Measurements from ENCODE around the gene ELP1.
"Not testable (repeated sequence)": the region's sequence is repeated elsewhere in the genome, so short reads cannot be mapped to it uniquely, and the experiment has no call there.

ELP1 gene

GRCh38 chr9:108928386-108928785 lies 5.5 kb downstream of the ELP1 start:
- DNase-seq = no peak

- no peak for DNase-seq
These were observed 9.5 kb downstream of the ELP1 start for GRCh38 chr9:108924466-108924865.

DNA sequence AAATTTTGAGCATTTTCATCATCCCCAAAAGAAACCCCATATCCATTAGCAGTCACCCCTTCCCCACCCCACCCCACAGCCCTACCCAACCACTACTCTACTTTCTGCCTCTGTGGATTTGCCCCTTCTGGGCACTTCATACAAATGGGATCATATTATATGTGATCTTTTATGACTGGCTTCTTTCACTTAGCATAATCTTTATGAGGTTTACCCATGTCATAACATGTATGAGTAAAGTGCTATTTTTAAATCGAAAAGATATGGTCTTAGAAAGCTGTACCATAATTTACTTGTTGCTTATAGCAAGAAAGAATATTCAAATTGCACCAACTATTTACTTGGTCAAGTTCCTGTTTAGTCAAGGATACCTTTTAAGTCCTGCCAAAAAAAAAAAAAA lies 12.7 kb downstream of the ELP1 start:
- no peak for DNase-seq

- DNase-seq = not testable (repeated sequence)
These were observed 13.5 kb downstream of the ELP1 start for GRCh38 chr9:108920401-108920800.

- no peak for DNase-seq
These were observed 14.4 kb downstream of the ELP1 start for GRCh38 chr9:108919517-108919916.

DNA sequence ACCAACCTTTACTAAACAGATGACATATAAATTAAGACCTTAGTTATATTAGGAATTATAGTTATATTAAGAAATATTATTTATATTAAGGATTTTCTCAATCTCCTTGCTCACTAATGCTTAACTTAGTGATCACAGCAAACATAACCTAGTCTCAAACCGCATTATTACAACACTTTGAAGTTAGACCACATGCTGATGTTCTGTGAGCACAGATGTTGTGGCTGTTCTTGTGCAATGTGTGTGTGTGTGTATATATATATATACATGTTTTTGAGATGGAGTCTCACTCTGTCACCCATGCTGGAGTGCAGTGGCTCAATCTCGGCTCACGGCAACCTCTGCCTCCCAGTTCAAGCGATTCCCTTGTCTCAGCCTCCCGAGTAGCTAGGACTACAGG lies 20.5 kb downstream of the ELP1 start:
- no peak for DNase-seq

DNA sequence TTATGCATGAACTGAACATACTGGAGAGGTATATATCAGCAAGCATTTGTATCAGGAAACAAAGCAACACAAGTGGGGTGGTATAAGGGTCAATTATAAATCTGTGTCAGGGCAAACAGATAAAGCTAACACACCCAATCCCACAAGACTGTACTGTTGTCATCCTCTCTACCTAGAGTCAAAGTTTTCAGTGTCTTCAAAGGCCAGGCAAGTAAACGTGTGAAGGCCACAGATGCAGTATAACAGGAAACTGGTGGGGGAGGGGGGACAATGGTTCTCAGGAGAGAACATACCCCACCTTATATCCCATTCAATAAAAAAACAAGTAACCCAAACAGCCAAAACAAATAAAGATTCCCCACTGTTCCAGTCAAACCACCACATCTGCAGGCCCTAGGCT lies 22.1 kb downstream of the ELP1 start:
- peak in 1 of 2 donors; percentile 17 for DNase-seq

GRCh38 chr9:108910914-108911313 lies 23.0 kb downstream of the ELP1 start:
- no peak for DNase-seq

DNA sequence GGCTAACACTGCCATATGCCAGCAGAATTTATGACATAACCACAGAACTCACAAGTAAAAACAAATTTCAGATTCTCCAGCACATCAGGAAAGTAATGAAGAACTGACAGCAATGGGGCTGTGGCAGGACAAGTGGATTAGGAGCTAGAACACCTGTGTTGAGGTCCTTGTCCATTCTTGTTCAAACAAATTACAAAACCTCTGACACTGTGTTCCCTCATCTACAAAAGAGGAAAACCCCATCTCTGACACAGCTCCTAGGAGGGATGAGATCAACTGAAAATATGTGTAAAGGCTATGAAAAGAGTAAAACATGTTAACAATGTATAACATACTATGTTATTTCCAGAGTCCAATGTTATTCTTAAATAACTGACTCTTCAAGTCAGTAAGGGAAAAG lies 23.5 kb downstream of the ELP1 start:
- no peak for DNase-seq

DNA sequence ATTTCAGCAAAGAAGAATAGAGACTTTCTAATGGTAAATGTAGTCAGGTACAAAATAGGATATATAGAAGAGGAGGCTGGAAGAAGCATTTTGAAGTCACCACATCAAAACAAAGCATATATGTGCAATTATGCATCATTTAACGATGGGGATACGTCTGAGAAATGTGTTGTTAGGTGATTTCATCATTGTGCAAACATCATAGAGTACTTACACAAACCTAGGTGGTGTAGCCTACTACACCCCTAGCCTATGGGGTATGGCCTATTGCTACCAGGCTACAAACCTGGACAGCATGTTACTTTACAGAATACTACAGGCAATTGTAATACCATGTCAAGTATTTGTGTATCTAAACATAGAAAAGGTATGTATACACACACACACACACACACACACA lies 28.4 kb downstream of the ELP1 start:
- no peak for DNase-seq

- DNase-seq = no peak
These were observed 29.8 kb downstream of the ELP1 start for GRCh38 chr9:108904161-108904560.

DNA sequence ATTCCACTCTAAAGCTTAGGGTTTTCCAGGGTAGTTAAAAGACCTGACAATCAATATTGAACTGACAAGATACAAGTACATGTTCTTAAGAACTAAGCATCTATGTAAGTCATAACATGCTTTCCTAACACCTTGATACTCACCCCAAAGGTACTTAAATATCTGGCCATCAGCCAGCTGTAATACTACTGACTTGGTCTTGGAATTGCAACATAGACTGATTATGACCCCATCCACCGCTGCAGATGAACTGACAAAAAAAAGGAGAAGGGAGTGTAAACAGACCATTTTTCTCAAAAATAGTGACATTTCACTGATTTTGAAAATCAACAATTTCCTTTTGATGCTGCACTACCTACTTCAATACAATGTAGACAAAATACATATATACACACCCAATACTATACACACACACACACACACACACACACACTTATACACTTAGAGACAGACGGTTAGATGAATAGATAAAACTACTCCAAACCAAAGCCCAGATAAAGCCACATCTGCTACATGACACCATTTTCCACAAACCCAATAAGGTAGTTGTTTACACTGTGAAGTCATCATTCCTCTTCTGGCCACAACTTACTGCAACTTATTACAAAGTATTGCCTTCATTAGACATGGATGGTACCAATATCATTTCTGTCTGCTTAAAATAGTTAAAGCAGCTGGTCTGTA lies 30.4 kb downstream of the ELP1 start:
- DNase-seq = no peak

DNA sequence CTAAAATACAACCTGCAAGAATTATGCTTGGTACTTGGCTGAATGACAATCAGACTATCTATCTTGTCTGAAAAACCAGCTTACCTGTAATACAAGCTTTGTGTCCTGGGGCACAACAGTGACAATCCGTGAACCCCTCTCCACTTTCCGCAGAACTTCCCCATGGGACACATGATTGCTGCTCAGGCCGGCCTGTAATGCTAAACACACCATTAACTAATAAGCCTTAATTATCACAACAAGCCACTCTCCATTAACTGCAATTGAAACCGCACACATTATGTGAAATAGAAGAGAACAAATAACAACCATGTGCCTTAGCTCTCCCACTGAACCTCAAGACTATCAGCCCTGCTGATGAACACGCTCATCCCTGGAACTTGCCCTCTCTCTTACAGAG lies 33.7 kb downstream of the ELP1 start:
- DNase-seq = no peak

- not testable (repeated sequence) for DNase-seq
These were observed 34.8 kb downstream of the ELP1 start for GRCh38 chr9:108899023-108899695.

DNA sequence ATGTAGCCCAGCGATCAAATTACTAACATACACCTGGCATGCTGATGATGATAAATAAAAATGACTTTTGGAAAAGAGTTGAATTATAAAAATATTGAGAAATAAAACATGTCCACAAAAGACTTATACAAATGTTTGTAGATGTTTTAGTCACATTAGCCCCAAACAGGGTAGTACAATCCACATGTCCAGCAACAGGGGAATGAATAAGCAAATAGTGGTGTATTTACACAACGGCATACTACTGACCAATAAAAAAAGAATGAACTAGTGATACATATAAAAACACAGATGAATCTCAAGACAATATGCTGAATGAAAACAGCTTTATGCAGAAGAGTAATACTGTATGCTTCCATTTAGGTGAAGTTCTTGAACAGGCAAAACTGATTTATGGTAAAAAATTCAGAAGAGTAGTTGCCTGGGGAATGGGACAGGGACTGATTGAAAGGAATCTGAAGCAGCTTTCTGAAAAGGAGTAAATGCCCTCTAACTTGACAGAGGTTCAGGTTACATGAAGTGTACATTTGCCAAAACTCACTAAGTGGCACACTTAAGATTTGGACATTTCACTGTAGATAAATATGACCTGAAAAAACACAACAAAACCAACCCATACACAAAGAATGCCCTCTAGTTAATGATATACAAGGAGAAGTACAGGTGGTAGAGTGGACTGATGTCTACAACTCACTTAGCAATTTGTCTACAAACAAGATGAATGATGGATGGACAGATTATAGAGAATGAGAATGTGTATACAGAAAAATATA lies 36.4 kb downstream of the ELP1 start:
- no peak for DNase-seq

GRCh38 chr9:108894225-108894997 lies 39.5 kb downstream of the ELP1 start:
- no peak for DNase-seq

DNA sequence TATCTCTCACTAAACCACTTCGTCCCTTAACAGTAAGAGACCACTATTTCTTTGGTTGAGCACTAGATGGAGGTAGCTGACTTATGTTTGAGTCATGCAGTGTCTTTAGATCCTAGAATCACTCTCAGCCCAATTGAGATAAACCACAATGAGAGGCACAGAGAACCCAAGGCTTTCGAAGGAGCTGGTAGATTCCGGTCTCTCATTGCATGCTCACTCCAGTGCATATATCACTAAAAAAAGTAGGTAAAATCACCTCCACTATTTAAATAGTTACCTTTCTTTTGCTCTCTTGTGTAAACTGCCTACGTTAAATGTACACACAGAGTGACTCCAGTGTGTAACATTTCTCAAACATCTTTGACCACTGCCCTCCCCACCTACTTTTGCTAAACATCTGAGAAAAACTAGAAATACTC lies 44.3 kb downstream of the ELP1 start:
- DNase-seq = peak in 1 of 2 donors; percentile 7

DNA sequence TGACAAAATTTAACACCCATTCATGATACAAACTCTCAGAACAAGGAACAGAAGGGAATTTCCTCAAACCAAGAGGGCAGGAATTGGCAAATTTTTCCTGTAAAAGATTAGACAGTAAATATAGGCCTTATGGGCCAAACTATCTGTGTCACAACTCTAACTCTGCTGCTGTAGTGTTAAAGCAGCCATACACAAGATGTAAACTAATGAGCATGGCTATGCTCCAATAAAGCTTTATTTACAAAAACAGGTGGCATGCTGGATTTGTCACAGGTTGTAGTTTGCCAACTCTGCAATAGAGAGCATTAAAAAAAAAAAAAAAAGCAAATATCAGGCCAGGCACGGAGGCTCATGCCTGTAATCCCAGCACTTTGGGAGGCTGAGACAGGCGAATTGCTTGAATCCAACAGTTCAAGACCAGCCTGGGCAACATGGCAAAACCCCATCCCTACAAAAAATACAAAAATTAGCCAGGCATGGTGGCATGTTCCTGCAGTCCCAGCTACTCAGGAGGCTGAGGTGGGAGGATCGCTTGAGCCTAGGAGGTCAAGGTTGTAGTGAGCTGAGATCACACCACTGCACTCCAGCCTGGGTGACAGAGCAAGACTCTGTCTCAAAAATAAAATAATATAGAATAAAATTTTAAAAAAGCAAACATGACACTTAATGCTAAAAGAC lies 47.2 kb downstream of the ELP1 start:
- DNase-seq = not testable (repeated sequence)

DNA sequence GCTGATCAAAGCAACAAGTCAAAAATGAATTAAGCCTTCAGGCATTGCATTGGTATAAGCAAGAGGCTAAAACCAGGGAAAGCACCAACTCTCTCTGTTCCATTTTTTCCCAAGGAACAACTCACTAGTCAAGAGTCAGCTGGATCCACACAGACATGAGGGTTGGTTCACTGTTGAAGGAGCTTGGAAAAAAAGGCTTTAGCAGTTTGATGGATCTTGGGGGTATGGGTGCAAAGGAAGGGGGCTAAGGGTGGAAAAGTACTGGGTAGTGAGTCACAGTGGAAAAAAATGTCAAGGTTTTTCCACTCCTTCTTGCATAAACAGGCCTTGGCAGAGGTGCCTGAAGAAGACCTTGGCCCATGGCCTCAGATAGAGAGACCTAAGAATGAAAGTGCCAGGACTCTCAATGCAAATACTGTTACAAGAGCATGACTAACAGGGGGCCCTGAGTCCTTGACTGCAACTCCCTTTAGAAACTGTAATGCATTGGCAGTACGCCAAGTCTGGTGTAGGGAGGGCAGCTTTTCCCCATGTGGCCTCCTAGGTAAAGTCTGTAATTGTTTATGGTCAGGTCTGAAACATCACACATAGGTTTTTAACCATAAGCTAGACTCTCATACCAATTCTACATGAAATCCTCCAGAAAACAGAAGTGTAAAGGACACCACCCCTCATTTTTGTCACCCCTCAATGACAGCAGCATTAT lies 48.1 kb downstream of the ELP1 start:
- no peak for DNase-seq

GRCh38 chr9:108884701-108885100 lies 49.2 kb downstream of the ELP1 start:
- DNase-seq = no peak

DNA sequence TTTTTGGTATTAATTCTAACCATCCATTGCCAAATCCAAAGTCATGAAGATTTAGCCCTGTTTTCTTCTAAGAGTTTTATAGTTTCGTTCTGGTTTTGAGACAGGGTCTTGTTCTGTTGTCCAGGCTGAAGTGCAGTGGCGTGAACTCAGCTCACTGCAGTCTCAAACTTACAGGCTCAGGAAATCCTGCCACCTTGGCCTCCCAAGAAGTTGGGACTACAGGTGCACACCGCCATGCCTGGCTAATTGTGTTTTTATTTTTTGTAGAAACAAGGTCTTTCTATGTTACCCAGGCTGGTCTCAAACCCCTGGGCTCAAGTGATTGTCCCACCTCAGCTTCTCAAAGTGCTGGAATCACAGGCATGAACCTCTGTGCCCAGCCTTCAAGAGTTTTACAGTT lies 50.8 kb downstream of the ELP1 start:
- no peak for DNase-seq

All from CD4-positive, alpha-beta T cell treated with Interferon alpha-2 for 1 hour (primary cell).